ENCODE data around the gene SGO2.

The SGO2 gene

DNA sequence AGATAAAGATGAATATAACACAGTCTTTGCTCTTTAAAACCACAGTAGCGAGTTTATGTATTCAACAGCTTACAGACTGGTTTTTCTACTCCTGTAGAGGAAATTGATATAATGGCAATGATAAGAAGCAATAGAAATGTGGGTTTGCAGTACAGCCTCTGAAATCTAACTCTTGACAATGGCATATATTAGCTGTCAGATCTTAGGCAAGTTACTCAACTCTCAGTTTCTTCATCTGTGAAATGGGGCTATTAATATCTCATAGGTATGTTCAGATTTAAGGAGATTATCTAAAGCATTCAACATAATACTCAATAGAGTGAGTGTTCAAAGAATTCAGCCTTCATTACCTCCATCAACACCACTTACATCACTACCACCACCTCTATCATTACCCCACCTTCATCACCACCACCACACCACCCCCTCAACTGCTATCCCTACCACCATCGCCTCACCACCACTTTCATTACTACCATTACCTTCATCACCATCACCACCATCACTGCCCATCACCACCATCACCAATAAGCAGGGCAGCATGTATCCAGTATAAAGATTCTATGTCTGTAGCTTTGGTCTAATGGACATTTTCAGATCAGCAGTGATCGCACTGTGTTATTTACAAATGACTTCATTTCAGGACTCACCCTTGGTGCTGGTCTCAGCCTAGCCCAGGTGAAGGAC, 82.5 kb downstream of the SGO2 start:
- TF ChIP-seq, protein P1, sequence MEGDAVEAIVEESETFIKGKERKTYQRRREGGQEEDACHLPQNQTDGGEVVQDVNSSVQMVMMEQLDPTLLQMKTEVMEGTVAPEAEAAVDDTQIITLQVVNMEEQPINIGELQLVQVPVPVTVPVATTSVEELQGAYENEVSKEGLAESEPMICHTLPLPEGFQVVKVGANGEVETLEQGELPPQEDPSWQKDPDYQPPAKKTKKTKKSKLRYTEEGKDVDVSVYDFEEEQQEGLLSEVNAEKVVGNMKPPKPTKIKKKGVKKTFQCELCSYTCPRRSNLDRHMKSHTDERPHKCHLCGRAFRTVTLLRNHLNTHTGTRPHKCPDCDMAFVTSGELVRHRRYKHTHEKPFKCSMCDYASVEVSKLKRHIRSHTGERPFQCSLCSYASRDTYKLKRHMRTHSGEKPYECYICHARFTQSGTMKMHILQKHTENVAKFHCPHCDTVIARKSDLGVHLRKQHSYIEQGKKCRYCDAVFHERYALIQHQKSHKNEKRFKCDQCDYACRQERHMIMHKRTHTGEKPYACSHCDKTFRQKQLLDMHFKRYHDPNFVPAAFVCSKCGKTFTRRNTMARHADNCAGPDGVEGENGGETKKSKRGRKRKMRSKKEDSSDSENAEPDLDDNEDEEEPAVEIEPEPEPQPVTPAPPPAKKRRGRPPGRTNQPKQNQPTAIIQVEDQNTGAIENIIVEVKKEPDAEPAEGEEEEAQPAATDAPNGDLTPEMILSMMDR (IDR thresholded peaks at IDR 0.05), result no peak

- TF ChIP-seq, protein P1 (IDR thresholded peaks at IDR 0.05), result no peak
Measured at GRCh38 chr2:200609028-200609614, 83.1 kb downstream of the SGO2 start.

DNA sequence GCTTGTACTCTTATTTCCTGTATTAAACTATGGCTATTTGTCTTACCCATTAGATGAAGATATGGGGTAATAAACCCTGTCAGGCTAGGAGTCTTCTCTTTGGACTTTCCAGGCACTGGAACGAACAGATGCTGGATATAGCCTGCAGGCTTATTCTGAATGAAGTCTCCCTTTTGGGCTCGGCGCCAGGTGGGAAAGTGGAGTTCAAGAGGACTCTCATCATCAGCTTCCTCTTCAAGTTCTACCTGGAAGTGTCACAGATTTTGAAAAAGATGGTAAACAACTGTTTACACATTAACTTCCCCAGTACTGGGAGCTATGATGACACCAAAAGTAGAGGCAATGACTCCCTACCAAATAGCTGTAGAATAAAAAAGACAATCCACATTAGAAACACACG, 87.7 kb downstream of the SGO2 start:
- TF ChIP-seq, protein P1 (IDR thresholded peaks at IDR 0.05), result no peak

DNA sequence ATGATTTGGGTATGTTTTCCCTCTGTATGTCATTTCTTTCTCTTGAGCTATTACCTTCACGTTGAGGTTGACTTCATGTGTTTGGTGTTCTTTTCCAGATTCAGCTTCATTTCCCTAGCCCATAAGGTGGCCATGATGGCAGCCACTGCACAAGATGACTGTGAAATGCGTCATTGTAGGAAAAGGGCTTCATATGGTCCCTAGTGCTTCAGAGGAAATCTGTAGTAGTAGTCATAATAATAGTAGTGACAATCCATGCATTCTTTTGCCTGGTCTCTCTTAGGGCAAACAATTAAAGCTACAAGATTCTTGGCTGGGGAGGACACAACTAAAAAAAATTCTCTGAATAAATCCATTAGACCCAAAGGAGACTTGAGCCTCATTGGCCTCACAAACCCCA, 88.2 kb downstream of the SGO2 start:
- TF ChIP-seq, protein P1 (IDR thresholded peaks at IDR 0.05), result no peak

DNA sequence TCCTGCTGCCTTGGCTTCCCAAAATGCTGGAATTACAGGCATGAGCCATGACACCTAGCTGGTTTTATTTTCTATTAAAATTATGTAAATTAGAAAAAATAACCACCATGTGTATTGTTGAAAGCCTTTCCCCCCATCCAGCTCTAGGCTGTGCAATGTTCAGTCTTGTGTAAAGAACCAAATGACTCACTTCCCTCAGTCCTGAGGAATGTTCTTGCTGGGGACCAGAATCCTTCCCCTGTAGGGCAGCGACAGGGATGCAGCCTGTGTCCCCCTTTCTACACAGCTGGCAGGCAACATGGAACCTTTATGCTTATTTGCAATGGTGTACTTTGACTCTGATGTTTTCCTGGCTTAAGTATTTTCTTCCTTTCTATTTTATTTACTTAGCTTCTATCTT, 89.2 kb downstream of the SGO2 start:
- TF ChIP-seq, protein P1 (IDR thresholded peaks at IDR 0.05), result no peak

DNA sequence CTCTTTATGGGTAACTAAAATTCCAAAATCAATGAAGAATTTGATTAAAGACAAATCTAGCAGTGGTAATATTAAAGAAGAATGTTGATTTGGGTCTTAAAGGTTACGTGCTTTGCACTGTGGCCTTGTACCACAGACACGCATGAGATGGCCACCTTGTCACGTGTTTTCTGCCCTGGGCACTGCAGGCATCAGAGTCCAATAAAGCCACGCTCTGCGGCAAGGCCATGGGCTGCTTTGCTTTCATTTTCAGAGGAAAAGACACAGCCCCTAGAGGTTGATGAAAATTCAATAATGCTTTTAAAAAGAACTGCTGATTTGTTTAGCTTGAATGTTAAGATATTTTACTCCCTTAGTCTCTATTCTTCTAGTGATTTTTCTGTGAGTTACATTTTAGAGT, 90.2 kb downstream of the SGO2 start:
- TF ChIP-seq, protein P1 (IDR thresholded peaks at IDR 0.05), result no peak

DNA sequence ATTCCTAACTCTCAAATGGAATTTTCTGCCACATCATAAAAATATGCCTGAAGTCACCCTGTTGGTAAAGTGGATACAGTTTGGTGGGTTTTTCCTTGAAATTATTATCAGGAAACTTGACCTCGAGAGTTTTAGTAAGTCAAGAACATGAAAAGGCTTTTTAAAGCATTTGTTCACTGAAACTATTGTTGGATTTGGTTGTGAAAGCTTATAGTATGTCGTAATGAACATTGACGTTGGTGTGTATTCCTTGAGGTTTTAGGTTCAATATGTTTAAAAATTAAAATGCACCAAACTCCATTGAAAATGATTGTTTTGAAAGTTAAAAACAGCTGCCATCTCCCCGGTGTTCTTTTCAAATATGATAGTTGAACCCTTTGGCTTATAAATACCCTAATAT, 90.6 kb downstream of the SGO2 start:
- TF ChIP-seq, protein P1 (IDR thresholded peaks at IDR 0.05), result no peak

Data from LNCAP (cell line).